ENCODE results near the gene CDK2AP2.

DNA sequence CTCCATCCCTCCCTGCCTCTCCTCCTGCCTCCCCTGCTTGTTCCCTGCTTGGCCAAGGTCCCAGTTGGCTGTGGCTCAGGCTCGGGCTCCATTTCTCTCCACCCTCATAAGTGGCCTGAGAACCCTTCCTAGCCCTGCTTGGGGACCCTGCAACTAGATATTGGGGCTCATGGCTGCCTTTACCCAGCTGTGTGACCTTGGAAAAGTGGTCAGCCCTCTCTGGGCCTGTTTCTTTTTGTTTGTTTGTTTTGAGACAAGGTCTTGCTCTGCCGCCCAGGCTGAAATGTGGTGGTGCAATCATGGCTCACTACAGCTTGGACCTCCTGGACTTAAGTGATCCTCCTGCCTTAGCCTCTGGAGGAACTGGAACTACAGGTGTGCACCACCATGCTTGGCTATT is 35.6 kb upstream of the CDK2AP2 start:
- TF ChIP-seq, protein P1, sequence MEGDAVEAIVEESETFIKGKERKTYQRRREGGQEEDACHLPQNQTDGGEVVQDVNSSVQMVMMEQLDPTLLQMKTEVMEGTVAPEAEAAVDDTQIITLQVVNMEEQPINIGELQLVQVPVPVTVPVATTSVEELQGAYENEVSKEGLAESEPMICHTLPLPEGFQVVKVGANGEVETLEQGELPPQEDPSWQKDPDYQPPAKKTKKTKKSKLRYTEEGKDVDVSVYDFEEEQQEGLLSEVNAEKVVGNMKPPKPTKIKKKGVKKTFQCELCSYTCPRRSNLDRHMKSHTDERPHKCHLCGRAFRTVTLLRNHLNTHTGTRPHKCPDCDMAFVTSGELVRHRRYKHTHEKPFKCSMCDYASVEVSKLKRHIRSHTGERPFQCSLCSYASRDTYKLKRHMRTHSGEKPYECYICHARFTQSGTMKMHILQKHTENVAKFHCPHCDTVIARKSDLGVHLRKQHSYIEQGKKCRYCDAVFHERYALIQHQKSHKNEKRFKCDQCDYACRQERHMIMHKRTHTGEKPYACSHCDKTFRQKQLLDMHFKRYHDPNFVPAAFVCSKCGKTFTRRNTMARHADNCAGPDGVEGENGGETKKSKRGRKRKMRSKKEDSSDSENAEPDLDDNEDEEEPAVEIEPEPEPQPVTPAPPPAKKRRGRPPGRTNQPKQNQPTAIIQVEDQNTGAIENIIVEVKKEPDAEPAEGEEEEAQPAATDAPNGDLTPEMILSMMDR (IDR thresholded peaks at IDR 0.05), result no peak
- TF ChIP-seq POLR2AphosphoS2 (conservative IDR thresholded peaks at IDR 0.05; ENCODE audit: low read length) (no peak), POLR2A (IDR thresholded peaks at IDR 0.05; ENCODE audit: low read length) (no peak), JUNB (IDR thresholded peaks at IDR 0.05) (no peak), RAD21 (conservative IDR thresholded peaks at IDR 0.05 in 1 of 2, IDR thresholded peaks at IDR 0.05 in 1 of 2) (no peak)
- TF ChIP-seq, protein P2, sequence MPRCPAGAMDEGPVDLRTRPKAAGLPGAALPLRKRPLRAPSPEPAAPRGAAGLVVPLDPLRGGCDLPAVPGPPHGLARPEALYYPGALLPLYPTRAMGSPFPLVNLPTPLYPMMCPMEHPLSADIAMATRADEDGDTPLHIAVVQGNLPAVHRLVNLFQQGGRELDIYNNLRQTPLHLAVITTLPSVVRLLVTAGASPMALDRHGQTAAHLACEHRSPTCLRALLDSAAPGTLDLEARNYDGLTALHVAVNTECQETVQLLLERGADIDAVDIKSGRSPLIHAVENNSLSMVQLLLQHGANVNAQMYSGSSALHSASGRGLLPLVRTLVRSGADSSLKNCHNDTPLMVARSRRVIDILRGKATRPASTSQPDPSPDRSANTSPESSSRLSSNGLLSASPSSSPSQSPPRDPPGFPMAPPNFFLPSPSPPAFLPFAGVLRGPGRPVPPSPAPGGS (IDR thresholded peaks at IDR 0.05), result no peak
